GM18508 (cell line): Measurements from ENCODE around the gene SCNN1A.

Experiments used
- ATAC-seq: cut with Tn5 transposase; IDR thresholded peaks from one replicate; pipeline ENCODE4 v1.9.1; 2021; ENCODE audit warnings: moderate number of reproducible peaks; ENCODE audit not compliant: insufficient read depth, unreplicated experiment

The SCNN1A gene

DNA sequence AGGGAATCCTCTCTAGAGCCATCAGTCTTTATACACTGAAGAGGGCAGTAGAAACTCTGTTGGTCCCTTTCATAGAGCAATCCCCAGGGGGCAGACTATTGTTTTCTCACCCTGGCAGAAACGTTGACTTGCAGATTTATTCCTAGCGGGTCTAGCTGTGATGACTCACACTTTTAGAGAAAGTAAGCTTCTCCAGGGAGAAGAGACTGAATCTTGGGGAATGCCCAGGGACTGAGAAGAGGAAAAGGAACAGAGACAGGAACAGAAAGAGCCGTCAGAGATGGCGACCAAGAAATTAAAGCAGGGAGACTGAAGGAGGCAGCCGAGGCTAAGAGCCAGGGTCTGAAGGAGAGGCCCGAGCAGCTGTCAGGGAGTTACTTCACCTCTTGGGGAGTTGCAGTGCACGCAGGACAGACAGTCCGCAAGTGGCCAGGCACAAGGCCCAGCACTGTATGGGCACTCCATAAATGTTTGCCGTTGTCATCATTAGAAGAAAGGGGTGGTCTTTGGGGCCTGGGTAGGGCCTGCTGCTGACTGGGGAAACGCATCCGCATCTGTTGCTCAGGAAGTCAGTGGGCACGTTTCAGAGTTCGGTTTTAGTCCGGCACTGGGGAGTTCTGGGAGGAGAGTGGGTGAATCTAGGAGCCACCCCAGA, 51.9 kb downstream of the SCNN1A start:
- ATAC-seq: no peak

GRCh38 chr12:6322969-6323339, 52.4 kb downstream of the SCNN1A start:
- no peak for ATAC-seq

DNA sequence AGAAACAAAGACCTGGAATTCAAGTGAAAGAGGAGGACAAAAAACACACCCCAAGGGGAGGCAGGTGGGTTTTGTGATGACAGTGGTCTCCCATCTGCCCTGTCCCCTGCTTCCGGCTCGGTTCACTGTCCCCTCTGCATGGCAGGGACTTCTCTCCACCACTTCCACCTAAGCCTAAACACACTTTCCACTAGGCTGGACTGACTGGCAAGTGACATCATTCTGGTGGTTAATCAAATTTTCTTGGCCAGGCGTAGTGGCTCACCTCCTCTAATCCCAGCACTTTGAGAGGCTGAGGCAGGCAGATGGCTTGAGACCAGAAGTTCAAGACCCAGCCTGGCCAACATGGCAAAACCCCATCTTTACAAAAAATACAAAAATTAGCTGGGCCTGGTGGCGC, 53.0 kb downstream of the SCNN1A start:
- no peak for ATAC-seq

DNA sequence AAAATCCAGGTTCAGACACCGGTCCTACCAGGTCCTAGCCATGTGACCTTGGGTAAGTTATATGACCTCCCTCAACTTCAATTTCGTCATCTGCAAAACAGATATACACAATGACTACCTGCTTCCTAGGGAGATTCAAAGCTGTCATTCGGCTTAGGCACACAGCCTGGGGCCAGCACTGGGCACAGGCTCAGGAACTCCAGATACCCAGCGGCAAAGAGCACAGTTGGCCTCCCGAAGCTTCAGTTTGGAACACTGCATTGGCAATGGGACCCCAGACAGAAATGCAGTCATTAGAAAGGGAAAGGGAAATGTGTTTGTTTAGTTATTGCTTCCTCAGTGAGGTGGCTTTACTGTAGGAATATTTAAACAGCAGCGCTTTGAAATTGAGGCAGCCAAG, 53.5 kb downstream of the SCNN1A start:
- ATAC-seq: no peak

GRCh38 chr12:6319446-6319845, 55.9 kb downstream of the SCNN1A start:
- ATAC-seq: no peak

DNA sequence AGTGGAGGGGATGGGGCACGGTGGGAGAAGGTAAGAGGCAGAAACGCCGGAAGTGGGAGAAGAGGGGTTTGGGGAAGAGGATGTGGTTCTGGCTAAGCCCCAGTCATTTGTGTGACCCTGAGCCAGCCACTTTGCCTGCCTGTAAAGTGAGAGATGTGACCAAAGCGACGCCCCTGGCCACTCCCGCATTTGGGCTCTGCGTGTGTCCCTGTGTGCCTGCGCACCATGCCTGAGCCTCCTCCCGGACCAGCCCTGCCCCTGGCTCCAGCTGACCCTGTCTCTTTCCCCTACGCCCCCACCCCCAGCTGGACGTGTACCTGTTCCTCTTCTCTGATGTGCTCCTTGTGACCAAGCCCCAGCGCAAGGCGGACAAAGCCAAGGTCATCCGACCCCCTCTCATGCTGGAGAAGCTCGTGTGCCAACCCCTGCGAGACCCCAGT, 56.9 kb downstream of the SCNN1A start:
- no peak for ATAC-seq

- no peak for ATAC-seq
These were observed 57.5 kb downstream of the SCNN1A start for GRCh38 chr12:6317693-6318439.

- no peak for ATAC-seq
These were observed 58.3 kb downstream of the SCNN1A start for GRCh38 chr12:6316921-6317692.

DNA sequence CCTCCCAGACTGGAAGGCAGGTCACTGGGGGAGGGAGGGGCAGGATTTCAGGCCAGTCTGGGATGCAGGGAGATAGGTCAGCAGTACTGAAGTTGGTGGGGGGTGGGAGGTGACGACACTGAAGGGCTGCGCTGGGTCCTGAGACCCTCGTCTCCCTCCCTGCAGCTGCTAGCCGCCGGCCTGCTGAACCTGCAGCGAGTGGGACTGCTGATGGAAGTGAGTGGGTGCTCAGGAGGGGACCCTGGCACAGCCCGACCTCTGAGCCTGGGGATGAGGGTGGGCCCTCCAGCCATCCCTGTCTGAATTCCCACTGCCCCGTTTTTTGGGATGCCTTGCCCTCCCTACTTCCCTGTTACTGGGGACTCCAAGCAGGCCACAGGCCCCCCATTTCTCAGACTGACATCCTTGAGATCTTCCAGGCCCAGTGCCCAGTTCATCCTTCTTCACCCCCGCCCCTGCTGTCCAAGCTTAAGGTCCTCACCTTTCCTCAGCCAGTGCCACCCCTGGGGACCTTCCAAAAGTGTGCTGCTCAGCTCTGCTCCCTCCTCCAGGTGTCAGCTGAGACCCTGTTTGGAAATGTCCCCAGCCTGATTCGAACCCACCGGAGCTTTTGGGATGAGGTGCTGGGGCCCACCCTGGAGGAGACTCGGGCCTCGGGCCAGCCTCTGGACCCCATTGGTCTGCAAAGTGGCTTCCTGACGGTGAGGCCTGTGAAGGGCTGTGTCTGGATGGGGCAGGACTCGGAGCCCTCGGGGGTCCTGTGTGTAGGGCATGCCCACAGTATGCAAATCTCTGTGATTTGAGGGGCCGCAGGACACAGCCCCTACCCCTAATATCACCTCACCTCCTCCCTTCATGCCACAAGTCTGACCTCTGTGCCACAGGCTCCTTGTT, 59.4 kb downstream of the SCNN1A start:
- ATAC-seq: no peak

- ATAC-seq: no peak
These were observed 60.2 kb downstream of the SCNN1A start for GRCh38 chr12:6315184-6315583.

- ATAC-seq: no peak
These were observed 60.6 kb downstream of the SCNN1A start for GRCh38 chr12:6314776-6315175.

DNA sequence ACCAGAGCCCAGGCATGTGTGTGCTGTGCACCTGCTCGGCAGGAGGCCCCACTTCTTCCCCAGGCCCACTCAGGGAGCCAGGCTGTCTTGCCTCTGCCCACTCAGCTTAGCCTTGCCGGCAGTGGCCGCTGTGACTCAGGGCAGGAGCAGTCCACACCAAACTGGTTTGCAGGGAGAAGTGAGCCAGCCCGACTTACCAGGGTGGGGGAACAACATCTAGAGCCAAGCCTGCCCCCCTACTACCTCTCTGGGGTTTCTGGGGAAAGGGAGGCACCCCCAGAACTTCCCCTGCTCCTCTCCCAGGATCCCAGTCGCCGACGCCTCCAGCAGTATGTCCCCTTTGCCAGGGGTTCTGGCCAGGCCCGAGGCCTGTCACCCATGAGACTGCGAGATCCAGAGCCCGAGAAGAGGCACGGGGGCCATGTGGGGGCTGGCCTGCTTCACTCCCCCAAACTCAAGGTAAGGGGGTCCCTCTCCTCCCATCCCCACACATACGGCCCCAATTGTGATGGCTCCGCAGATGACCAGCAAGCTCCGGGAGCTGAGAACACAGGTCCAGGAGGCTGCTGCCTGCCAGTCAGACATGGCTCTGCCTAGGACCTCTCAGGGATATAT, 61.9 kb downstream of the SCNN1A start:
- no peak for ATAC-seq

GRCh38 chr12:6312529-6313325, 62.6 kb downstream of the SCNN1A start:
- ATAC-seq: no peak

DNA sequence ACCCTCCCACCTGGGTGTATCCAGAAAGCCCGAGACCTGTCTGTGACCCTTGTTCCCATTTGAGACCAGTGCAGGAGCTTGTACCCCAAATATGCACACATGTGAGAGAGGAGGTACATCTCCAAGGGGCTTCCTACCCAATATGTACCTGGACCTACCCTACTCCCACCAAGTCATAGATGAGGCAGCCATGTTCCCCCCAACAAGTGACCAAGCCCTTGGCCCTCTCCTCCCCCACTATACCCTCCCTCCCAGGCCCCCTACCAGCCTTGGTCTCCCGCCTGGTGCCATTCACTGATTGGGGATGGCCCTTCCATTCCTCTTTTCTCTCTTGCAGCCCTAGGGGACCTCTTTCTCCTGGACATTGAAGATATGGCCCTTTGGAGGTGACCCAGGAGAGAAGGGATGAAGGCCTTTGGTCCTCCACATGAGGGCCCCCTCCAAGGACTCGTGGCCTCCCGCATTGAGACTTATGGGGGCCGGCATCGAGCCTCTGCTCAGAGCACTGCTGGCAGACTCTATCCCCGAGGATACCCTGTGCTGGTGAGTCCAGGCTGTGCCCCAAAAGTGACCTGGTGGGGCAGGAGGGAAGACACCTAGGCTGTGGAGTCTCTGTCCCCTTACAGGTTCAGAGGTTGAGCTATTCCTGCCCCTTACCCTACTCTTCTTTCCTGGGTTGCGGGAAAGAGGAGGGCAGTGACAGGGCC, 63.4 kb downstream of the SCNN1A start:
- ATAC-seq: no peak

DNA sequence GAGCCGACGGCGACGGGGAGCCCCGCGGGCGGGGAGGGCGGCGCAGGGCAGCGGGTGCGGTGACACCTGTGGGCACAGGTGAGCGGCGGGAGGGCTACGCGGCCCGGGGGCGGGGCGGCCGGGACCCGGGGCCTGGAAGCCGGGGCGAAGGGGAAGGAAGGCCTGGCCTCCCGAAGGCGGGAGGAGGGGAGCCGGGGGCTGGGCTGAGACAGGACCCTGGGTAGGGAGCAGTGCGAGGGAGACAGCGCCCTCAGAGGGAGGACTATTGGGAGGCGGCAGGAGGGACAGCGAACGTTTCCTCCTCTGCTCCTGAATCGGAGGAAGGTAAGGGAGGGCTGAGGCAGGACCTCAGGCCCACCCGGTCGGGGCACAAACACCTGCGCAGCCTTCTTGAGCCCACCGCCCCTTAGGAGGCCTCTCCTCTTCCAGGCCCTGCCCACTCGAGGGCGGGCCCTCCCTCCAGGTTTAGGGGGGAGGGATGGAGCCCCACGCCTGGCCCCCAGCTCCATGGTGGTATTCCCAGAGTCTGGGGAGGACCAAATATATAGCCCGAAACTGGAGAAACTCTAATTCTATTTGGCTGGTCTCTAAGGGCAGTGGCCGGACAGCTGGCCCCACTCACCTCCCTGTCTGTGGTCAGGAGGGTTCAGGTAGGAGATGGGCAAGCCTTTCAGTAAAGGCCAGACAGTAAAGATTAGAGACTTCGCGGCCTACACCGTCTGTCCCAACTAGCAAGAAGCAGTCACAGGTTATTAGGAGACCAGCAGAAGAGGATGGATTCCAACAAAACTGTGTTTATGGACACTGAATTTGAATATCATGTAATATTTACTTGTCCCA, 64.4 kb downstream of the SCNN1A start:
- no peak for ATAC-seq

GRCh38 chr12:6307529-6307928, 67.8 kb downstream of the SCNN1A start:
- no peak for ATAC-seq

DNA sequence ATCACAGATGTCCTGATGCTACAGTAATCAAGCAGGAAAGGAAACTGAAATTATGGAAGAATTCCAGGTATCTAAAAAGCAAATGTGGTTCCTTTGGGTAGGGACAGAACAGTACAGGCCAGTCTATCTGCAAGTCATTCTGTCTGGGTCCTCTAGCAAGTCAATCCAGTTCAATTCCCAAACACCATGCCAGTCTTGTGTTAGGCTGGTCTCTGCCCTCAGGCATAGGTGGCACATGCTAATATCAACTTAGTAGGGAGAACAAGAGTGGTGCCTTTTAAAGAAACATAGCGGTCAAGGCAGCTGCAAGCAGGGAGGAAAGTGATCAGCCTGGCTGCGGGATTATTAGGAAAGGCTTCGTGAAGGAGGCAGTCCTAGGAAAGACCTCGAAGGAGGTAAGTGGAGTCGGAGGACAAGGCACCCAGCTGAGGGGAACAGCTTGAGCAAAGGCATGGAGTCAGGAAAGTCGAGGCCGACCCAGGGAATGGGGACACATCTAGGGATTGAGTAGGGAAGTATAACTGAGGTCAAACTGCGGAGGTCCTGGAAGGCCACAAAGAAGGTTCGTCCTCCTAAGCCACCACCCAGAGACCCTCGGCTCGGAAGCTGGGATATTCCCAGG, 68.7 kb downstream of the SCNN1A start:
- ATAC-seq: no peak
